ENCODE measurements around the gene LMX1A.

- TF ChIP-seq, protein P1, sequence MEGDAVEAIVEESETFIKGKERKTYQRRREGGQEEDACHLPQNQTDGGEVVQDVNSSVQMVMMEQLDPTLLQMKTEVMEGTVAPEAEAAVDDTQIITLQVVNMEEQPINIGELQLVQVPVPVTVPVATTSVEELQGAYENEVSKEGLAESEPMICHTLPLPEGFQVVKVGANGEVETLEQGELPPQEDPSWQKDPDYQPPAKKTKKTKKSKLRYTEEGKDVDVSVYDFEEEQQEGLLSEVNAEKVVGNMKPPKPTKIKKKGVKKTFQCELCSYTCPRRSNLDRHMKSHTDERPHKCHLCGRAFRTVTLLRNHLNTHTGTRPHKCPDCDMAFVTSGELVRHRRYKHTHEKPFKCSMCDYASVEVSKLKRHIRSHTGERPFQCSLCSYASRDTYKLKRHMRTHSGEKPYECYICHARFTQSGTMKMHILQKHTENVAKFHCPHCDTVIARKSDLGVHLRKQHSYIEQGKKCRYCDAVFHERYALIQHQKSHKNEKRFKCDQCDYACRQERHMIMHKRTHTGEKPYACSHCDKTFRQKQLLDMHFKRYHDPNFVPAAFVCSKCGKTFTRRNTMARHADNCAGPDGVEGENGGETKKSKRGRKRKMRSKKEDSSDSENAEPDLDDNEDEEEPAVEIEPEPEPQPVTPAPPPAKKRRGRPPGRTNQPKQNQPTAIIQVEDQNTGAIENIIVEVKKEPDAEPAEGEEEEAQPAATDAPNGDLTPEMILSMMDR (IDR thresholded peaks at IDR 0.05): no peak
- TF ChIP-seq EZH2 (IDR thresholded peaks at IDR 0.05): no peak
- no peak for TF ChIP-seq EZH2phosphoT487 (IDR thresholded peaks at IDR 0.05)
These were observed 8.1 kb upstream of the LMX1A start for GRCh38 chr1:165364568-165365133.
